HG03095 (cell line): ENCODE results near the gene BRIP1.
"Not testable (repeated sequence)": the region's sequence is repeated elsewhere in the genome, so short reads cannot be mapped to it uniquely, and the experiment has no call there.

Source experiments
- ATAC-seq: cut with Tn5 transposase; IDR thresholded peaks from one replicate; pipeline ENCODE4 v1.9.1; 2021; ENCODE audit warnings: moderate library complexity; ENCODE audit not compliant: unreplicated experiment

The BRIP1 gene

DNA sequence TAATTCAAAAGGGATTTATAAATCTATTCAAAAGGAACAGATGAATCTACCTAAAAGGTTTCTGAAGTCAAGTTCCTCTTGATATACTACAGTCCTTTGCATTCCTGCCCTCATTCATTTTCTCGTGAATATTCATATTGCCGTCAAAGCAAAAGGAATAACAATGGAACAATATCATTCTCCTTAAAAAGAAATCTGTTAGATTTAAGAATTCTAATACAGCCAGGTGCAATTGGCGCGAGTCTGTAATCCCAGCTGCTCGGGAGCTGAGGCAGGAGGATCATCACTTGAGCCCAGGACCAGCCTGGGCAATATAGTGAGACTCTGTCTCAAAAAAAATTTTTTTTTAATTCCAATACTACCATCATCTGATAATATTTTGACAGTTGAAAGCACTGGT is 130.3 kb downstream of the BRIP1 start:
- no peak for ATAC-seq

GRCh38 chr17:61732169-61732568 is 131.2 kb downstream of the BRIP1 start:
- no peak for ATAC-seq

GRCh38 chr17:61731330-61731729 is 132.0 kb downstream of the BRIP1 start:
- no peak for ATAC-seq

GRCh38 chr17:61729690-61730268 is 133.5 kb downstream of the BRIP1 start:
- ATAC-seq: no peak

DNA sequence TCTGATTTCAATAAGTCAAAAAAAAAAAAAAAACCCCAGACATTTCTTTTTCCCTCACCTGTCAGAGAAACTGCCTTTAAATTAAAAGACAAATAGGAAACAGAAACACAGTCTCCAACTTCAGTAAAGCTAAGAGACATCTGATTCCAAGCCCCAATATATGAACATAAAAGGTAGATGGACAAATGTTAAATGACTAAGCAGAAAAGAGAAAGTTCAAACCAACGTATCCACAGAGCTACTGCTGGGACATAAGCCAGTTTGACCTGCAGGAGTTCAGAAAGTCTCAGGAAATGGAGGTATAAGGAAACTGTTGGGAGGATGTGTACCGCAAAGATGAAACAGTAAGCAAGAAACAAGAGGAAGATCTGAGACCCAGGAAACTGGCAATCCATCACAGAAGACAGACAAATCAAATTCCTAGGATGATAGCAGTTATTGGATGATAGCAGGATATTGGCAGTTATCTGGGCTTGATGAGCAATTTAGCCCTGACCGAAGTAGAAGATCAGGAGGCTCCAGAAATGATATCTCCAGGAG is 135.0 kb downstream of the BRIP1 start:
- ATAC-seq: no peak

DNA sequence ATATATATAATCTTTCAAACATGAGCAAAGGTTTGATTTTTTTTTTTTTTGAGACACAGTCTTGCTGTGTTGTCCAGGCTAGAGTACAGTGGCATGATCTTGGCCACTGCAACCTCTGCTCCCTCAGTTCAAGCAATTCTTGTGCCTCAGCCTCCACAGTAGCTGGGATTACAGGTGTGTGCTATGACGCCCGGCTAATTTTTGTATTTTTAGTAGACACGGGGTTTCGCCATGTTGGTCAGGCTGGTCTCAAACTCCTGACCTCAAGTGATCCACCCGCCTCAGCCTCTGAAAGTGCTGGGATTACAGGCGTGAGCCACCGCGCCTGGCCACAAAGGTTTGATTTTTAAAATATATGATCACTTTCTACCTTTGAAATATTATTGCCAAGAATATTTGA is 135.5 kb downstream of the BRIP1 start:
- not testable (repeated sequence) for ATAC-seq

DNA sequence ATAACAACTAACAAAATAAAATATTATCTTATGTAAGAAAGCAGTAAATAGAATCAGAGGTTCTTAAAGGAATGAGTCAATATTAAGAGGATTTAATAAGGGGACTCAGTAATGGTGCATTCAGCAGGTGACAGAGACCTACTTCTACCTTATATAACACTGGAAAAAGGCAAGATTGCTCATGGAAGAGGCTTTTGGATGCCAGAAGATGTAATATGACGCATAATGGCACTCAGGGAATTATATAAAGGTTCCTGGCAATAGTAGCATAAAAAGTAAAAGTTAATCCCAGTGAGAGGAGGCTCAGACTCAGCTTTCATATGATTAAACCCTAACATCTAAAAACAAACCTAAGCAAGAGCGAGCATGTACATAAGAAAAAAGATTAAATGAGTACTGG is 136.4 kb downstream of the BRIP1 start:
- no peak for ATAC-seq

DNA sequence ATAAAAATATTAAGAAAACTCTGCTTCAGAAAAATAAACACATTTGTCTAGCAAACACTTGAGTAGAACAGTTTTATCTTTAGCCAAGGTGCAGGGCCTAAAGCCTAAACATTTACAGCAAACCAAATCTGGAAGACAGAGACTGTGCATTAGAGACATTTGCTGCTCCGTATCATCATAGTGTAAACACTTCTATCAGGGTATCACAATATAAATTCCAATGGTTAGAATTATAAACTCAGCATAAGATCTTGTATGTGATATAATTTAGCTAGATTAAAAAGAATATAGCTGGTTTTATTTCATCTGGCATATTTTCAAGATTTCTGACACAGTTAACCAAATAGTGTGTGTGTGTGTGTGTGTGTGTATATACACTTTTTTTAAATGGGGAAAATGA is 138.6 kb downstream of the BRIP1 start:
- ATAC-seq: no peak

- no peak for ATAC-seq
These were observed 139.4 kb downstream of the BRIP1 start for GRCh38 chr17:61723914-61724313.

DNA sequence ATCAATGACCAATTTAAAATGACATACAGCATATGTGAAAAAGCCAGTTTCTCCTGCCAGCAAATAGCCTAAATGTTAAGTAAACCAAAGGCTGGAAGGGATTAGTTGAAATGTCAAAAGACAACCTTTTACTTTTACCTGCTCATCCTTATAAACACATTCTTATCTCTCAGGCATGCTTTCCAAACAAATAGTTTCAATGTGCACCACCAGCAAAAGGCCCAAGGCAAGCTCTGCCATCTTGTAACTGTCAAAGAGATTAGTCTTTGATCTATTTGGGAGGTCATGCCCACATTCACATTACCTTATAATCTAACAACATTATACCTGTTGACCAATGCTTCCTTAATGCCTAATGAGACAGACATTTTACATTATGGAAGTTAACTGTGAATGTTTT is 140.1 kb downstream of the BRIP1 start:
- ATAC-seq: no peak

DNA sequence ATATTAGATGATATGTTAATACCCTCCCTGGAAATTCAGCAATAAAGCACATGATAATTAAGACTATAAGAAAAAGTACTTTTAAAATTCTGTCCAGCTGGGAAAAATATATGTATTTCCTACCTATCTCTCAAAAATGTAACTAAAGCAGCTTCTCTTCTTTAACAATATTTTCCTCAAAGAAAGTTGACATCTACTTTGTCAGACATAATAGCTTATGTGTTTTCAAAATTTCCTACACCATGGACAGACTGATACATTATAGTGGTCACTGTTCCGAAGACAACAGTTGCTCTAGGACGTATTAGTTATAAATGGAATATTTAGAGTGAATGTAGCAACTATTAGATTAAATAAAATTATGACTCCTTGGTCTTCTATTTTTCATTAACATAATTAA is 140.9 kb downstream of the BRIP1 start:
- no peak for ATAC-seq

DNA sequence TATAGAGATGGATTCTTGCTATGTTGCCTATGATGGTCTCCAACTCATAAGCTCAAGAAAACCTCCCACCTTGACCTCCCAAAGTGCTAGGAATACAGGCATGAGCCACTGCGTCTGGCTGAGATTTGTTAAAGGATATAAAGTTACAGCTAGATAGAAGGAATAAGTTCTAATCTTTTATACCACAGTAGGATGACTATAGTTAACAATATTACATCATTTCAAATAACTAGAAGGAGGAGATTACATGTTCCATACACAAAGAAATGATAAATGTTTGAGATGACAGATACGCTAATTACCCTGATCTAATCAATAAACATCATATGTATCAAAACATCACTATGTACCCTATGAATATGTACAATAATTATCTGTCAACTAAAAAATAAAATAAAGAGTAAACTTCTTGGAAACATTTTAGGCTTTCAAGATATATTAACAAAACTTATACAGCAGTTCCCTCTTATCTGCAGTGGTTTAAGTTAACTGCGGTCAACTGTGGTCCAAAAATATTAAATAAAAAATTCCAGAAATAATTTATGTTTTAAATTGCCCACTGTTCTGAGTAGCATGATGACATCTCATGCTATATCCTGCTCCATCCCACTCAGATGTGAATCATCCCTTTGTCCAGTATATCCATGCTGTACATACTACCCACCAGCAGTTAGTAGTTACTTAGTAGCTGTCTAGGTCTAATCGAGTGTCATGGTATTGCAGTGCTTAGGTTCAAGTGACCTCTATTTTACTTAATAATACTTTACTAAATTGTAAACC is 143.1 kb downstream of the BRIP1 start:
- no peak for ATAC-seq

DNA sequence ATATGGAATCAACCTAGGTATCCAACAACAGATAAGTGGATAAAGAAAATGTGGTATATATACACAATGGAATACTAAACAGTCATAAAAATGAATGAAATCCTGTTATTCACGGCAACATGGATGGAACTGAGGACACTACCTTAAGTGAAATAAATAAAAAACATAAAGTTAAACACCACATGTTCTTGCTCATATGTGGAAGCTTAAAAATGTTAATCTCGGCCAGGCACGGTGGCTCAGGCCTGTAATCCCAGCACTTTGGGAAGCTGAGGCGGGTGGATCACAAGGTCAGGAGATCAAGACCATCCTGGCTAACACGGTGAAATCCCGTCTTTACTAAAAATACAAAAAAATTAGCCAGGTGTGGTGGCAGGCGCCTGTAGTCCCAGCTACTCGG is 144.1 kb downstream of the BRIP1 start:
- not testable (repeated sequence) for ATAC-seq

- ATAC-seq: no peak
These were observed 145.3 kb downstream of the BRIP1 start for GRCh38 chr17:61718022-61718421.

GRCh38 chr17:61717352-61717751 is 146.0 kb downstream of the BRIP1 start:
- ATAC-seq: no peak

DNA sequence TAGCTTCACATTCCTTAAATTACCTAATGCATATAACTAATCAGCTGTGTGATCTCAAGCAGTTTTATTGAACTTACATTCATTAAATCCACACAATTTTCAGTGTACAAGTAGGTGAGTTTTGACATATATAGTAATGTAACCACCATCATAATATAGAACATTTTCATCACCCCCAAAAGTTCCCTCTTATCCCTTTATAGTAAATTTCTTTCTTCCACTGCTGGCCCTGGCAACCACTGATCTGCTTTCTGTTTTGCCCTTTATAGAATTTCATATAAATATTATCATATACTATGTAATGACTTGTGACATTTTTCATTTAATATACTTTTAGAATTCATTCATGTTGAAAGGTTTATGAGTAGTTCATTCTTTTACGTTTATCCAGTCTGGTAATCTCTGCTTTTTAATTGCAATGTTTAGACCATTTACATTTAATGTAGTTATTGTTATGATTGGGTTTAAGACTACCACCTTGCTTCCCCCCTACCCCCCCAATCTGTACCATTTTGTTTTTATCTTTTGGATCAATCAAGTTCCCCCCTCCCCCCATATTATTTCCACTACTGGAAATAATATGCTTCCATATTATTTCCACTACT is 147.0 kb downstream of the BRIP1 start:
- no peak for ATAC-seq

GRCh38 chr17:61715348-61715747 is 148.0 kb downstream of the BRIP1 start:
- ATAC-seq: no peak

- ATAC-seq: no peak
These were observed 149.0 kb downstream of the BRIP1 start for GRCh38 chr17:61714300-61714699.

DNA sequence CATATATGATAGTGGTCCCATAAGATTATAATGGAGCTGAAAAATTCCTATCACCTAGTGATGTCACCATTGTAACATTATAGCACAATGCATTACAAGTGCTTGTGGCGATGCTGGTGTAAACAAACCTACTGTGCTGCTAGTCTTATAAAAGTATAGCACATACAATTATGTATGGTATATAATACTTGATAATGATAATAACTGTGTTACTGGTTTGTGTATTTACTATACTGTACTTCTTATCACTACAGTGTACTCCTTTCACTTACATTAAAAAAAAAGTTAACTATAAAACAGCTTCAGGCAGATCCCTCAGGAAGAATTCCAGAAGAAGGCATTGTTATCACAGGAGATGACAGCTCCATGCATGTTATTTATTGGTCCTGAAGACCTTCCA is 150.3 kb downstream of the BRIP1 start:
- ATAC-seq: no peak

GRCh38 chr17:61710546-61710945 is 152.8 kb downstream of the BRIP1 start:
- ATAC-seq: no peak

DNA sequence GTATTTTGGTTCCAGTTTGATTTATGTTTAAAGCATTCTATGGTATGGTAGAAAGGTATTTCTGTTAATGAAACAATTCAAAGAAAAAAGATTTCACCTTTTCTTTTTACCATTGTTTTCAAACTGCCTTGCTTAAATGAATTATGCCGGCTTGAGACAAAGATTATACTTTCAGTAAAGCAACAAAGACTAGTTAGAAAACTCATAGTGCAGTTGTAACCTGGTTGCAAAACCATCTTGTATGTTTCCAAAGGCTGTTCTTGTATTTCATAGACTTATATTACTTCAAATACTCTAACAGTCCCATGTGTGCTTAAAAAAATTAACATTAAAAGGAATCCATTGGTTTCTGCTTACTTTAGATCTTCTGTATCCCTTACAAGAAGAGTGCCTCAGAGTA is 153.8 kb downstream of the BRIP1 start:
- ATAC-seq: no peak

DNA sequence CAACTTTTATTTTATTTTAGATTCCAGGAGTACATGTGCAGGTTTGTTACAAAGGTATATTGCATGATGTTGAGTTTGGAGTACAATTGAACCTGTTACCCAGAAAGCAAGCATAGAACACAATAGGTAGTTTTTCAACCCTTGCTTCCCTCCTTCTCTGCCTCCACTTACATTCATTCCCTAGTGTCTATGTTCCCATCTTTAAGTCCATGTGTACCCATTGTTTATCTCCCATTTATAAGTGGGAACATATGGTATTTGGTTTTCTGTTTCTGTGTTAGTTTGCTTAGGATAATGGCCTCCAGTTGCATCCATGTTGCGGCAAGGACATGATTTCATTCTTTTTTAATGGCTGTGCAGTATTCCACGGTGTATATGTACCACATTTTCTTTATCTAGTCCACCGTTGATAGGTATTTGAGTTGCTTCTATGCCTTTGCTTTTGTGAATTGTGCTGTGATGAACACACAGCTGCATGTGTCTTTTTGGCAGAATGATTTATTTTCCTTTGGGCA is 158.3 kb downstream of the BRIP1 start:
- ATAC-seq: no peak
